T-helper 2 cell (primary cell): ENCODE data around the gene DNAH14.
A peak's percentile ranks its signal among the peaks of the same experiment; 100 is the strongest.
"Not testable (repeated sequence)": the region's sequence is repeated elsewhere in the genome, so short reads cannot be mapped to it uniquely, and the experiment has no call there.

Experiments
- DNase-seq, 5 experiments: peaks; one replicate each; pipeline versions ENCODE4 v3.0.0 to v3.0.0-alpha.2; 2012 to 2022

The DNAH14 gene

DNA sequence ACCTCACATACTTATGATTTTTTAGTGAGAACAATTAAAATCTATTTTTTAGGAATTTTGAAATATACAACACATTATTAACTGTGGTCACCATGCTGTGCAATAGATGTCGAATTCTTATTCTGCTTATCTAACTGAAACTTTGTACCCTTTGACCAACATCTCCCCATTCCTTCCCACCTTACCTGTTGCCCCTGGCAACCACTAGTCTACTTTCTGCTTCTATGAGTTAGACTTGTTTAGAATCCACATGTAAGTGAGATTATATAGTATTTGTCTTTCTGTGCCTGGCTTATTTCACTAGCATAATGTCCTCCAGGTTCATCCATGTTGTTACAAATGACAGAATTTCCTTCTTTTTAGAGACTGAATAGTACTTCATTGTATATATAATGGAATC is 330.1 kb downstream of the DNAH14 start:
- no peak for DNase-seq

DNA sequence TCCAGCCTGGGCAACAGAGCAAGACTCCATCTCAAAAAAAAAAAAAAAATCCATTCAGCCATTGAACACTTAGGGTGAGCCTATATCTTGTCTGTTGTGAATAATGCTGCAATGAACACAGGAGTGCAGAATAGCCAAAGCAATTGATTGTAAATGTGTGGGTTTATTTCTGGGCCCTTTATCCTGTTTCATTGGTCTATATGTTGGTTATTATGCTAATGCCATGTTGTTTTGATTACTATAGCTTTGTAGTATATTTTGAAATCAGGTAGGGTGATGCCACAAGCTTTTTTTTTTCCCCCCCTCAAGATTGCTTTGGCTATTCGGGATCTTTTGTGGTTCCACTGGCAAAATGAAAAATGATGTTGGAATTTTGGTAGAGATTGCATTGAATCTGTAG is 330.8 kb downstream of the DNAH14 start:
- DNase-seq = no peak

DNA sequence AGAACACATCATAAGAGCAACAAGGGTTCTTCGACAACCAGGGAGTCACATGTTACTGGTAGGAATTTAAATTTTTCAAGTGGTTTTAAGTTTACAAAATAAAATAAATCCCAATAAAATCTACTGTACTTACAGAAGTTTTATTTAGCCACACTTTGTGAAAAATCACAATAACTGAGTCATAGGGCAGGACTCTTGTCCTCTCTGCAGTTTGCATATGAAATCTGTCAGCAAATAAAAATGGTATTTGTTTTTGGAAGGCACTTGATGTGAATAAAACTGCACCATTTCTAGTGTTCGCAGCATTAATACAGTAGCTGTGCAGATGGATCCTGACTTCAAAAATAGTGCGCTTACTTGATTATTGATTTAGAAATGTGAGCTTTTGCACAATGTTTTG is 348.0 kb downstream of the DNAH14 start:
- no peak for DNase-seq

DNA sequence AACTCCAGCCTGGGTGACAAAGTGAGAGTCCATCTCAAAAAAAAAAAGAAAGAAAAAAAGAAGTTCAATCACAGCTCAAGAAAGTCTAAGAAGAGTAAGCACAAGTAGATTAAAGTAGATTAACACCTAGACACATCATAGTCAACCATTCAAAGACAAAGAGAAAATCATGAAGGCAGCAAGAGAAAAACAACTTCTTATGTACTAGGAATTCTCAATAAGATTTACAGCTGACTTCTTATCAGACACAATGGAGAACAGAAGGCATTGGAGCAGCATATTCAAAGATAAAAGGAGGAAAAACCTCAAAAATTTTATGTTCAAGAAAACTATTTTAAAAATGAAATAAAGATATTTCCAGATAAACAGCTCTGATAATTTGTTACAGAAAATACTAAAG is 351.1 kb downstream of the DNAH14 start:
- DNase-seq = no peak

DNA sequence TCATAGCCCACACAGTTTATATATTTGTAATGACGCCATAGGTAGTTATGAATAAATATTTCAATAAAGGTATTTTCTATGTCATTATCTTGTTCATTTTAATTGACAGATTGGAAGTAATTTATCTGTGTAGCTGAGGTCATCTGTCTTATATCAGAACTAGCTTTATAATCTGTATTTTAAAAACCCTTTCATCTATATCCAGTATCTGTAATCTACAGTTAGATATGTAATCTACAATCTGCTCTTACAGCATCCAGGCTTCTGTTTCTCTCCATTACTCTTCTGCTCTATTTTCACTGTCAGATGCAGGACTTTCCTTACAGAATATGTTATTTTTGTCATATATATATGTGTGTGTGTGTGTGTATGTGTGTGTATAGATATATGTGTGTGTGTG is 360.8 kb downstream of the DNAH14 start:
- no peak for DNase-seq

DNA sequence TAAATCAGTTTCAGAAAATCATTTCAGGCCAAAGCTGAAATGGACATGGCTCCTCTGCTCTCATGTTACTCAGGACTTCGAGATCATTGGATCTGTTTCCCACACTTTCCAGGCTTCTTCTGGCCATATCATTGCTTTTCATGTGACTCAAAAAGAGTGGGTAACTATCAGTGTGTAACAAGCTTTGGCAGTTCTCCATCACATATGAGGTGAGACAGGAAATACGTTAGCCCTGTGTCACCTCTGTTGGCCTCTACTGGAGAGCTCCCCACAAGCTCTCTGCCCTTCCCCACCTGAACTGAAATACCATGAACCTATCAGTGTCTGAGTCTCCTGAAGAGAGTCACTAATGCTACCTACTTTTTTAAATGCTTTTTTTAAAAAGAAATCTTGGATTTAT is 370.1 kb downstream of the DNAH14 start:
- DNase-seq = no peak

DNA sequence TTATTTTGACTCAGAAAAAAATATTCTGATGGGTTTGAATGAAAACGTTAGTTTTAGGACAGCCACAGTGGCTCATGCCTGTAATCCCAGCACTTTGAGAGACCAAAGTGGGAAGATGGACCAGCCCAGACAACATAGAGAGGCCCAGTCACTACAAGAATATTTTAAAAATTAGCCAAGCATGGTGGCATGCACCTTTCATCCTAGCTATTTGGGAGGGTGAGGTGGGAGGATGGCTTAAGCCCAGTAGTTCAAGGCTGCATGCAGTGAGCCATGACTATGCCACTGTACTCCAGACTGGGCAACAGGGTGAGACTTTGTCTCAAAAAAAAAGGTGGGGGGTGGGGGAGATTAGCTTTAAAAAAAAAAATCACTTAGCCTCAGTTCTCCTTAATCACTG is 370.9 kb downstream of the DNAH14 start:
- DNase-seq = no peak

DNA sequence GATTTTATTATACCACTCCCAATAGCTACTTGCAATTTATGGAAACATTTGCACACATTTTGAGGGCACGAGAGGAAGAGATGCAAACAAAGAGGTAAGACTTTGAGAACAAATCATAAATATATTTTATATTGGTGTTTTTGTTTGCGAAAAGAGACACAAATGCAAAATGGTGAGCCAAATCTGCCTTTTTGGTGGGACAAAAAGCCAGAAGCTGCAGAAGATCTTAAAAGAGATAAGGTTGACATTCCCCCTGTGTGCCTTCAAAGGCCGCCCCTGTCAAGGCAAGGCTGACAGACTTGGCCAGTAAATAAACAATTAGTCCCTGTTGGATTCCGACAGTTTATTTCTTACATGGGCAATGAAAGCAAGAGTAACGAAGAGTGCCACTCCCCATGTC is 375.5 kb downstream of the DNAH14 start:
- no peak for DNase-seq

DNA sequence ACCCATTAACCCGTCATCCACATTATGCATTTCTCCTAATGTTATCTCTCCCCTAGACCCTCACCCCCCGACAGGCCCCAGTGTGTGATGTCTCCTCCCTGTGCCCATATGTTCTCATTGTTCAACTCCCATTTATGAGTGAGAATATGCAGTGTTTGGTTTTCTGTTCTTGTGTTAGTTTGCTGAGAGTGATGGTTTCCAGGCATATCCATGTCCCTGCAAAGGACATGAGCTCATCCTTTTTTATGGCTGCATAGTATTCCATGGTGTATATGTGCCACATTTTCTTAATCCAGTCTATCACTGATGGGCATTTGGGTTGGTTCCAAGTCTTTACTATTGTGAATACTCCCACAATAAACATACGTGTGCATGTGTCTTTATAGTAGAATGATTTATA is 381.1 kb downstream of the DNAH14 start:
- not testable (repeated sequence) for DNase-seq

DNA sequence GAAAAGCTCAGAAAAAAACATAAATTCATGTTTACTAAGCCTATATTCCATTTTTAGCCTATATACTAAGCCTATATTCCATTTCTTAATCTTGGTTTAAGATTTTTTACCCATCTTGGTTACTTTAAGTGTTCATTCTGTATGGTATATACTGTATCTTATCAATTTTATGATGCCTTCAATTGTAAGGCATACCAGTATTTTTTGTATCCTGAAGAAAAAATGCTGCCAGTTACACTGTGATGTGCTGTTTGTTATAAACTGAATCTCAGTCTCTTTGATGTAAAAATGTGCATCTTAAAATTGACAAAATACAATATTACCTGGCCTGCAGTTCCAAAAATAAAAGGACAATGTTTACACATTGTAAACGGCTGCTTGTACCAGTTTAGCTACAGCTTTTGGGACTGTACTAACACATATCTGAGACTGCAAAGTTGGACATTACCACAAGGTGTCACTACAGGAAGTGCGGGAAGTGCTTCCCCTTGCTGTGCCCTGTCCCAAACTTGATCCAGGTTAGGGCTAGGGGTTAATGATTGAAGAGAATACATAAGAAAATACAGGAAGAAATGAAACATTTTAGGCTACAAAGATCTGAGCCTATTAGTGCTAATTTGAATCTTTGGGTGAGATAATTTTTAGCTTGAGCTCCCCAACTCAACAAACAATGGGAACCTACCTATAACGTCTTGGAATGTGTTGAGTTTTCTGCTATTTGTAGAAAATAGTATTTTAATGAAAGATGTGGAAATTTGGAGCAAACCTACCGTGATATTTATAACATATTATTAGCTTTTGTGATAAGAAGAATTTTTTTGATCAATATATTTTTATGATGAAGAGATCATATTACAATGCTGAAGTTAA is 389.5 kb downstream of the DNAH14 start:
- peak in 1 of 5 experiments; percentile 29 for DNase-seq

DNA sequence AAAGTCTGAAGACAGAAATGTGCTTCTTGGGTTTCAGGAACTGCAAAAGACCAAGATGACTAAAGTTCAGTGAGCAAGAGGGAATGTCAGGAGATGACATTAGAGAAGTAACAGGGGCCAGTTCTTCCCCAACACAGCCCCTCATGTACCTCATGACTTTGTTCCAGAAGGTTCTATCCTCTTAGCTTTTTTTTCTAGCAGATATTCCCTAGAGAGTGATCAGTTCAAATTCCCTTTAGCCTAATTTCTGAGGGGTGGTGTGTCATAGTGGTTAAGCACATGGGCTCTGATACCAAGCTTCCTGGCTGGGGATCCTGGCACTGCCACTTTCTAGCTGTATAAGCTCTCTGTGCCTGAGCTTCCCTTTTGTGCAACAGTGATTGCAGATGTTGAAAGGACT is 390.4 kb downstream of the DNAH14 start:
- DNase-seq = no peak

DNA sequence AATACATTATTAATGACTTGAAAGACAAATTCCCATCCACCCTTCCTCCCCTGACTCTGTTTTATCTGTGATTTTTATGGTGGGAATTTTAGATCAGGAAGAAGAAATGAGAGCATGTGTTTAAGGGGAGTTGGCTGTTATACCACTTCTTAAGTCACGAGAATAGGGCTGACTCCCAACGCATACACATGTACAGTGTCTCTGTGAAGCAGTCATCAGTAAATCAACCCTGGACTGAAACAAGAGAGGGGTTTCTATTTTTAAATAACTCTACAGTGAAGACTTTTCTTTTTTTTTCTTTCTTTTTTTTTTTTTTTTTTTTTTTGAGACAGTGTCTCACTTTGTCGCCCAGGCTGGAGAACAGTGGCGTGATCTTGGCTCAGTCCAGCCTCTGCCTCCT is 392.3 kb downstream of the DNAH14 start:
- no peak for DNase-seq

DNA sequence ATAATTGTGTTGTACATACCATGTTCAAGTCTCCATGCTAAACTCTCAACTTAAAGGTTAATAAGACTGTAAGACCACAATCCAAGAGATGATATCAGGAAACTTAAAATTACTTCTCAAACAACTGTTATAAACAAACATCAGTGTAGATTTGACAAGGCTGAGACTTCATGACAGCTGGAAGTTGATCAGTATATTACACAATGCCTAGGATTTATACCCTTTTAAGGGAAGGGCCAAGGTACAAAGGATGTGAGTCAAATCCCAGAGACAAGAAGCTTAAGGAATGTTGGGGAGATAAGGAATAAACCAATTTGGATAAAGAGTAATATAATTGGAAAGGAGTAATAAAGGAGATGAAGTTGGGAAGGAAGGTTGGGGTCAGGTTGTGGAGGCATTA is 399.6 kb downstream of the DNAH14 start:
- DNase-seq = no peak

DNA sequence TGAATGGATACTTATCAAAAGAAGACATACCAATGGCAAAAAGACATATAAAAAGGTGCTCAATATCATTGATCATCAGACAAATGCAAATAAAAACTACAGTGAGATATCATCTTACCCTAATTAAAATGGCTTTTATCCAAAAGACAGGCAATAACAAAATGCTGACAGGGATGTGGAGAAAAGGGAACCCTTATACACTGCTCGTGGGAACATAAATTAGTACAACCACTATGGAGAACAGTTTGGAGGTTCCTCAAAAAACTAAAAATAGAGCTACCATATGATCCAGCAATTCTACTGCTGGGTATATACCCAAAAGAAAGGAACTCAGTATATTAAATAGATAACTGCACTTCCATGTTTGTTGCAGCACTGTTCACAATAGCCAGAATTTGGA is 400.5 kb downstream of the DNAH14 start:
- not testable (repeated sequence) for DNase-seq

DNA sequence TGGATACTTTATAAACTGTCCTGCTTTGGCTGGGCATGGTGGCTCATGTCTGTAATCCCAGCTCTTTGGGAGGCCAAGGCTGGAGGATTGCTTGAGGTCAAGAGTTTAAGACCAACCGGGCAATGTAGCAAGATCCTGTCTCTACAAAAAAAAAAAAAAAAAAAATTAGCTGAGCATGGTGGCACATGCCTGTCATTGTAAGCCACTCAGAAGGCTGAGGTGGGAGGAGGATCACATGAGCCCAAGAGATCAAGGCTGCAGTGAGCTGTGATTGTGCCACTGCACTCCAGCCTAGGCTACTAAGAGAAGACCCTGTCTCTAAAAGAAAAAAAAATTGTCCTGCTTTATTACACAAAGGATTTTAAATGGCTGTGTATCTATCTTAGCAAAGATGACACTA is 403.2 kb downstream of the DNAH14 start:
- DNase-seq = no peak

DNA sequence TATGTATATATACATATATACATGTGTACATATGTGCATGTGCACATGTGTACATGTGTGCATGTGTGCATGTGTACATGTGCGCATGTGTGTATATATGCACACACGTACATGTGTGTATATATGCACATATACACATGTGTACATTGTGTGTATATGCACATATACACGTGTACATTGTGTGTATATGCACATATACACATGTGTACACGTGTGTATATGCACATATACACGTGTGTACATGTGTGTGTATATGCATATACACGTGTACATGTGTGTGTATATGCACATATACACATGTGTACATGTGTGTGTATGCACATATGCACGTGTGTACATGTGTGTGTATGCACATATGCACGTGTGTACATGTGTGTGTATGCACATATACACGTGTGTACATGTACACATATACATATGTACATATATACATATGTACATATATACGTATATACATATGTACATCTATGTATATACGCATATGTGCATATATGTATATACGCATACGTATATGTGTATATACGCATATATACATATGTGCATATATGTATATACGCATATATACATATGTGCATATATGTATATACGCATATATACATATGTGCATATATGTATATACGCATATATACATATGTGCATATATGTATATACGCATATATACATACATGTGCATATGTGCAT is 405.8 kb downstream of the DNAH14 start:
- not testable (repeated sequence) for DNase-seq

DNA sequence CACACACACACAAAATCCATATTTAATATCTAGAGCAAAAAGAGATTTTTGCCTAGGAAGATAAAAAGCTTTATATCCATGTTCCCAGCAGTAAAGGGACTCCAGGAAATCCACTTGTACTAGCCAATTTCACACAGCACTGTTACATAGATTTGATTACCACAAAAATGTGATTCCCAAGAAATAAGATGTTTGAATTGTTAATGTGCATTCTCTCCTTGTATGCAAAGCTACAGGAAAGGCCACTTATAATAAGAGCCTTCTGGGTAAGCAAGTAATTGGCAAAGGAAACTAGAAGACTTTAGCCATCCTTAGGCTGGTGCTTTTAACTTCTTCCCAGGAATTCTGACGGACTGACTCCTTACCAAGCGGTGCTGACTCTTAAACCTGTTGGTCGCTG is 409.1 kb downstream of the DNAH14 start:
- DNase-seq = no peak

DNA sequence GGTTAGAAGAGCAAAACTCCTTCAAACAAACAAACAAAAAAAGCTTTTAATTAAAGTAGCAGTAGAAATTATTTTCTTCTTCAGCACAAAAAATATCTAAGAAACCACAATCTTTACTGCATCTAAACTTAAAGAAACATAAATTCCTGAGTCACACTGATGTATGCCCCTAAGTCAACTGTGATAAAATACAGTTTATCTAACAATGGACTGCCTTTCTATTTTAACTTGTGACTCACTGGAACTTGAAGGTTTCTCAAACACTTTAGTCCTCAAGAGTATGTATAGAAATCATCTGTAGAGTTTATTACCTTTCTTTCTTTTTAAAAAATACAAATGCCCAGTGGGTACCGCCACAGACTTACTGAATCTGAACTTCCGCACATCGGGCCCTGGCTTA is 412.2 kb downstream of the DNAH14 start:
- DNase-seq = no peak

DNA sequence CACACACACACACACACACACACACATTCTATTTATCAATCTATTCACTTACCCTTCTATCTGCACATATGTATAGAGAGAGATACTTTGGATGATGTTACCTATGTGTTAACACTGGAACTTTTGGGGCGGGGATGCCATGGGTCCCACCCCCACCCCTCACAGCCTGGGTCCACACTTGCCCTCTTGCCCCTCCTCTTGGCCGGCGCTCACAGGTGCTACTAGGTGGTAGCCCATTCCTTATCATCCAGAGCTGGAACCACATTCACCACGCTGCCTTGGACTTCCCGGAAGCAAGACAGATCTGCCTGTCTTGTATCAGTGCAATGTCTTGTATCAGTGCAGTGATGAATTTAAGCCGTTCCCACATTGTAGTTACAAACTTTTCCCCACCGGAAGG is 413.2 kb downstream of the DNAH14 start:
- DNase-seq = no peak

DNA sequence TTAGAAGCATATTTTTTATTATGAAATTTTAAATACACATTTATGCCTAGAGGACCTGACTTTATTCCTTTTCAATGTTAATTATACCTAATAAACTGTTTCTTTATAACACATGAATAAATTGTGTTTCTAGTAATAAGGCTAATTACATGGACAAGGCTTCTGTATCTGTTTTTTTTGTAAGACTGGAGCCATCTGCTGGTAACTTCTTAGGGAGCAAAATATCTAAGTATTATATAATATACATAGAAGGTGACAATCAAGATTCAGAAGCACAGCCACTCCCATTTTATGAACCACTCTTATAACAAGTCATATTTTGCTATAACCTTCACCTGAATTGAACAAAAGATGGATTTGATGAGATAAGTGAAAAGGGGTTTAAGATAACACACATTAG is 414.1 kb downstream of the DNAH14 start:
- DNase-seq = peak in 1 of 5 experiments; percentile 9

DNA sequence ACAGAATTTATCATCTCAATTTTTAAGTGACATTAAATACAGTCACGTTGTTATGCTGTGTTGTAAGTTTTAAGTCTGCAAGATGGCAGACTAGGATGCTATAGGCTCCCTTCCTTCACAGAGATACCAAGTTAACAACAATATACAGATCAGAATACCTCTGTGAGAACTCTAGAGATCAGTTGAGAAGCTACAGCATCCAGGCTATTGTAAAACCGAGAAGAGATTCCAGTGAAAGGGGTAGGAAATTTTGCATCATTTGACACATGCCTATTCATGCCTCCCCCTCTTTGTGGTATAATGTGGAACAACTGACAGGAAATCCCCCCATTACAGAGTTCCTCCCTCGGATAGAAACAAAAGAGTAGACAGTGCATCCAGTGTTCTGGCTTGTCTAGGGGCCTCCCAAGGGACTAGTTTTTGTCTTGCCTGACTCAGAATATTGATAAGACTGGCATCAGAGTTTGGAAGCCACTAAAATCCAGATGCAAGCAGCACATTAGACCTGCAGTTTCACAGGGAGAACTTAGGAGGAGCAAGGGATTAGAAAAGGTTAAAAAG is 417.7 kb downstream of the DNAH14 start:
- DNase-seq = no peak

DNA sequence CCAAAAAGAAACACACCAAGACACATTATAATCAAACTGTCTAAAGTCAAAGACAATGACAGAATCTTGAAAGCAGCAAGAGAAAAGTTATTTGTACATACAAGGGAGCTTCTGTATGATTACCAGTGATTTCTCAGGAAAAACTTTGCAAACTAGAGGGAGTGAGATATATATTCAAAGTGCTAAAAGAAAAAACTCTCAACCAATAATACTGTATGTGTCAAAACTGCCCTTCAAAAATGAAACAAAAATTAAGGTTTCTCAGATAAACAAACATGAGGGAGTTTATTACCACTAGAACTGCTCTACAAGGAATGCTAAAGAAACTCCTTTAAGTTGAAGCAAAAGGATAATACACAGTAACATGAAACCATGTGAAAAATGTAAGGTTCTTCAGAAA is 418.9 kb downstream of the DNAH14 start:
- no peak for DNase-seq

DNA sequence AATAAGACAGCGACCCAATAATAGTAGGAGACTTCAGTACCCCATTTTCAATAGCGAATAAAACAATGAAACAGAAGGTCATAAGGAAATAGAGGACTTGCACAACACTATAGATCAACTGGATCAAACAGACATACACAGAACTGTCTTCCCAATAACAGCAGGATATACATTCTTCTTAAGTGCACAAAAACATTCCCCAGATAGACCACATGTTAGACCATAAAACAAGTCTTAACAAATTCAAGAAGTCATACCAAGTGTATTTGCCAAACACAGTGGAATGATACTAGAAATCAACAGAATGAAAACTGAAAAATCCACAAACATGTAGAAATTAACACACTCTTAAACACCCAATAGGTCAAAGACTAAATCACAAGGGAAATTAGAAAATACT is 420.4 kb downstream of the DNAH14 start:
- no peak for DNase-seq

DNA sequence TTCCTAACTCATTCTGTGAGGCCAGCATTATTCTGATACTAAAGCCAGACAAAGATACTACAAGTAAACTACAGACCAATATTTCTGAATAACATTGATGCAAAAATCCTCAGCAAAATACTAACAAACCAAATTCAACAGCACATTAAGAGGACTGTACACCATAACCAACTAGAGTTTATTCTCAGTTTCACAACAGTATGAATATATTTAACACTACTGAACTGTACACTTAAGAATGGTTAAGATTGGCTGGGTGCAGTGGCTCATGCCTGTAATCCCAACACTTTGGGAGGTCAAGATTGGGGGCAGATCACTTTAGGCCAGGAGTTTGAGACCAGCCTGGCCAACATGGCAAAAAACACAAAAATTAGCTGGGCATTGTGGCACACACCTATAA is 421.4 kb downstream of the DNAH14 start:
- DNase-seq = no peak
